A673 (cell line): ENCODE data around the gene TMEM243.

Experiments
- CTCF ChIP-seq: fragments of 300-800, 200-600 bp; sonication (generic); conservative IDR thresholded peaks from 2 replicates; pipeline ENCODE4 v1.5.1; 2017; ENCODE audit warnings: low read depth, mild to moderate bottlenecking, antibody characterized with exemption, low read length, moderate library complexity, mixed read lengths
- EZH2 ChIP-seq: fragments of 200-600 bp; sonication (generic); IDR thresholded peaks from 2 replicates; pipeline ENCODE4 v1.6.1; 2017; ENCODE audit warnings: borderline replicate concordance, low read depth, mild to moderate bottlenecking, mixed read lengths, antibody characterized with exemption, low read length; ENCODE audit not compliant: poor library complexity, severe bottlenecking

GRCh38 chr7:87218796-87219544 lies 562 bp downstream of the TMEM243 start:
- no peak for TF ChIP-seq CTCF
- TF ChIP-seq EZH2: no peak
